Activated CD8-positive, alpha-beta T cell treated with anti-CD3 and anti-CD28 coated beads for 36 hours (primary cell): ENCODE data around the gene HHATL. TPM values are rescaled to one million over a fixed set of nuclear protein-coding genes. Genes with fewer than 3 reads are reported as not detected.

ENCODE experiments used
- ATAC-seq: fragments of 200-7000 bp; cut with Tn5 transposase; one replicate; pipeline ENCODE4 v1.10.0; 2021; ENCODE audit warnings: mild to moderate bottlenecking, moderate library complexity
- CTCF ChIA-PET: fragments of 350-600 bp; sonication (Branson Sonifier 250); formaldehyde crosslinking; loops from one replicate; lab custom pipeline; 2021; ENCODE audit warnings: antibody characterized with exemption; lab: Charles Lee
- POLR2A ChIA-PET: fragments of 350-600 bp; sonication (Branson Sonifier 250); formaldehyde crosslinking; loops from one replicate; lab custom pipeline; 2021; ENCODE audit warnings: antibody characterized with exemption; lab: Charles Lee
- DNase-seq: peaks from one replicate; pipeline ENCODE4 v3.0.0-alpha.2; 2020
- H3K27ac Mint-ChIP-seq: one replicate; pipeline ENCODE4 v1.8.0; 2021; ENCODE audit warnings: mild to moderate bottlenecking, mixed read lengths
- H3K27me3 Mint-ChIP-seq: one replicate; pipeline ENCODE4 v1.8.0; 2021; ENCODE audit warnings: mixed read lengths
- H3K36me3 Mint-ChIP-seq: one replicate; pipeline ENCODE4 v1.8.0; 2021; ENCODE audit warnings: low read depth, mixed read lengths
- H3K4me1 Mint-ChIP-seq: one replicate; pipeline ENCODE4 v1.8.0; 2021; ENCODE audit warnings: low read depth, mixed read lengths
- H3K4me3 Mint-ChIP-seq: one replicate; pipeline ENCODE4 v1.8.0; 2021; ENCODE audit warnings: mild to moderate bottlenecking, moderate library complexity, mixed read lengths
- H3K9me3 Mint-ChIP-seq: one replicate; pipeline ENCODE4 v1.8.0; 2021; ENCODE audit warnings: mixed read lengths
- intact Hi-C: fragments of 100-400 bp; cut with micrococcal nuclease; formaldehyde crosslinking; loops from one replicate; pipeline ENCODE4 v1.10.0; 2022
- total RNA-seq, 2 experiments: library from RNA; stranded (reverse); gene quantifications; one replicate each; pipeline ENCODE4 v1.2.3, GENCODE V29; 2021
- TF ChIP-seq, protein P1 (sequence below): fragments of 200-600 bp; IDR thresholded peaks from one replicate; pipeline ENCODE4 v1.8.0; 2022; ENCODE audit warnings: antibody characterized with exemption, mild to moderate bottlenecking

HHATL gene
- total RNA-seq, 2 experiments from 2014 or later: not detected

DNA sequence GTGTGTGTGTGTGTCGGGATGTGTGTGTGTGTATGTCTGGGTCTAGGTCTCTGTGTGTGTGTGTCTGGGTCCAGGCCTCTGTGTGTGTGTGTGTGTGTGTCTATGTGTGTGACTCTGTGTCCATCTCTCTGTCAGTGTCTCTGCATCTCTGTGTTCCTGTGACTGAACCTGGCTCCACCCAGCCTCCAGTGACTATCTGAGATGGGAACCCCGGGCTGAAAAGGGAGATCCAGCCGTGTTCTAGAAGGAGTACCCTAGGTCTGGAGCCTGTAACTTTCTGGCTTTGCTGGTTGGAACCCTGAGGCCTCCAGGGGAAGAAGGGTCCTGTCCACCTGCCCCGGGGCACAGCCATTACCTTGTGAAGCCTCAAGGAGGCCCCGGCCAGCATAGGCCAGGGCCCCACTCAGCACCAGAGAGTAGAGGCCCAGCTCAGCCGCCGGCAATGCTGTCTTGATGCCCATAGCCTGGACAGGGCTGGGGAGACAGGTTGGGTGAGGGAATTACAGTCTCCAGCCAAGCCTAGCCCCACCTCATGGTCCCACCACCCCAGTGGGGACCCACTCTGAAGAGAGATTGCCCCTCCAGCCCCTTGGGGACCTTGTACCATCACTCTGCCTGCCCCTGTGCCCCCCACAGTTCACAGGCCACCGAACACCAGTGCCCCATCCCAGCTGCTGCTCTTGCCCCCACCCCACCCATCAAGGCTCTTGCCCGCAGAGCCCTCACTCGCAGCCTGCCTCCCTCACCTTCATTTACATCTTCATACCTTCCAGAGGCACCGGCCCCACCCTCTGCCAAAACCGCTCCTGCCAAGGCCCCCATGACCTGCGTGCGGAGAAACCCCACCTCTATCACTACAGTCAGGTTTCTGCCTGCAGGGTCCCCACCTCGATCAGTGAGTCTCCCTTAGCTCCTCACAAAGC, 2.0 kb downstream of the HHATL start:
- POLR2A ChIA-PET: no interaction called here

DNA sequence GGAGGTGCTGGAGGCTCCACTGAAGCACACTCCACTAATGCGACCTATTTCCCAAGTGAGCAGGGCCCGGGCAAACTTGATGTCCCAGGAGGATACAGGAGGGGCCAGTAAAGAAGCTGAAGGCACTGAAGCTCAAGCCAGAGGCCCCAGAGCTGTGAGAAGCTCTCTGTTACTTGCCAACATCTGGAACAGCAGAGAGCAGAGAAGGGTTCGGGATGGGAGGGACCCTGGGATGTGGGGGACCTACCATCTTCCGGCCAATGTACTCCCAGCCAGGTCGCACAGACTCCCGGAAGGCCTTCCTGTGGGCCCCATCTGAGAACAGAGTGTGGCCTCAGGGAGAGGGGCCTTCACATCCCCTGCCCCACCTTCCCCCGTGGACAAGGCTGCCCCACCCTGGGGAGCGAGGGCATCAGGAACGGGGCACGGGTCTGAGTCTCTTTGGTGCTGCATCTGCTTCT, 3.1 kb downstream of the HHATL start:
- H3K36me3 Mint-ChIP-seq: no peaks in the 10 kb centered on the region
- no peak for ATAC-seq
- ChIA-PET POLR2A (interaction anchor here (1.4 kb wide), 1 partner anchor 12 kb away, joined by 3 read pairs; no protein-coding TSS in a partner anchor), CTCF (no interaction called here)
- no peaks in the 10 kb centered on the region for H3K9me3 Mint-ChIP-seq
- H3K4me1 Mint-ChIP-seq: peaks cover 2% of the 10 kb centered on the region
- H3K4me3 Mint-ChIP-seq: no peak overlapping the region
- DNase-seq: no peak
- intact Hi-C loops: no loop called here
- peaks cover 2% of the 10 kb centered on the region for H3K27me3 Mint-ChIP-seq
- no peak overlapping the region for H3K27ac Mint-ChIP-seq
- TF ChIP-seq, protein P1, sequence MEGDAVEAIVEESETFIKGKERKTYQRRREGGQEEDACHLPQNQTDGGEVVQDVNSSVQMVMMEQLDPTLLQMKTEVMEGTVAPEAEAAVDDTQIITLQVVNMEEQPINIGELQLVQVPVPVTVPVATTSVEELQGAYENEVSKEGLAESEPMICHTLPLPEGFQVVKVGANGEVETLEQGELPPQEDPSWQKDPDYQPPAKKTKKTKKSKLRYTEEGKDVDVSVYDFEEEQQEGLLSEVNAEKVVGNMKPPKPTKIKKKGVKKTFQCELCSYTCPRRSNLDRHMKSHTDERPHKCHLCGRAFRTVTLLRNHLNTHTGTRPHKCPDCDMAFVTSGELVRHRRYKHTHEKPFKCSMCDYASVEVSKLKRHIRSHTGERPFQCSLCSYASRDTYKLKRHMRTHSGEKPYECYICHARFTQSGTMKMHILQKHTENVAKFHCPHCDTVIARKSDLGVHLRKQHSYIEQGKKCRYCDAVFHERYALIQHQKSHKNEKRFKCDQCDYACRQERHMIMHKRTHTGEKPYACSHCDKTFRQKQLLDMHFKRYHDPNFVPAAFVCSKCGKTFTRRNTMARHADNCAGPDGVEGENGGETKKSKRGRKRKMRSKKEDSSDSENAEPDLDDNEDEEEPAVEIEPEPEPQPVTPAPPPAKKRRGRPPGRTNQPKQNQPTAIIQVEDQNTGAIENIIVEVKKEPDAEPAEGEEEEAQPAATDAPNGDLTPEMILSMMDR: no peak

More for the DNA sequence above, 2.0 kb downstream of the HHATL start:
- Mint-ChIP-seq H3K4me1 (peaks cover 2% of the 10 kb centered on the region), H3K27ac (no peak overlapping the region), H3K36me3 (no peaks in the 10 kb centered on the region), H3K27me3 (peaks cover 2% of the 10 kb centered on the region), H3K9me3 (no peaks in the 10 kb centered on the region), H3K4me3 (no peak overlapping the region)
- no peak for DNase-seq
- TF ChIP-seq, protein P1: no peak
- CTCF ChIA-PET: no interaction called here
- no peak for ATAC-seq
- intact Hi-C loops: no loop called here

DNA sequence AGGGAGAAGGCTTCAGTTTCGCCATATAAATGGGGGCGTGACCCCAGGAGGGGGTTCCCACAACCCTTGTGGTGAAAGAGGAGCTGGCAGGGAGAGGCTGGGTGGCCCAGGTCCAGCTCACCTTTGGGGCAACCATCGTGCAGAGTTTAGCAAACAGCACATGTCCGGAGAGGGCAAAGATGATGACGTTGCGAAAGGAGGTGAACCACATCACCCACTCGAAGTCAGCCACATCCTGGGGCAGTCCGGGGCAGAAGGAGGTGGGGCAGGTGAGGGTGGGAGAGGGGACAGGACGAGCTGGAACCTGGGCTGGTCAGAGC, 3.7 kb downstream of the HHATL start:
- H3K27me3 Mint-ChIP-seq: peaks cover 2% of the 10 kb centered on the region
- ChIA-PET CTCF (no interaction called here), POLR2A (interaction anchor here (1.4 kb wide), 1 partner anchor 11 kb away, joined by 3 read pairs; no protein-coding TSS in a partner anchor)
- peak; percentile 54 for DNase-seq
- H3K36me3 Mint-ChIP-seq: no peaks in the 10 kb centered on the region
- ATAC-seq: peak; percentile 56
- H3K4me3 Mint-ChIP-seq: no peak overlapping the region
- TF ChIP-seq, protein P1: no peak
- H3K27ac Mint-ChIP-seq: no peak overlapping the region
- H3K4me1 Mint-ChIP-seq: peaks cover 2% of the 10 kb centered on the region
- intact Hi-C loops: no loop called here
- no peaks in the 10 kb centered on the region for H3K9me3 Mint-ChIP-seq

DNA sequence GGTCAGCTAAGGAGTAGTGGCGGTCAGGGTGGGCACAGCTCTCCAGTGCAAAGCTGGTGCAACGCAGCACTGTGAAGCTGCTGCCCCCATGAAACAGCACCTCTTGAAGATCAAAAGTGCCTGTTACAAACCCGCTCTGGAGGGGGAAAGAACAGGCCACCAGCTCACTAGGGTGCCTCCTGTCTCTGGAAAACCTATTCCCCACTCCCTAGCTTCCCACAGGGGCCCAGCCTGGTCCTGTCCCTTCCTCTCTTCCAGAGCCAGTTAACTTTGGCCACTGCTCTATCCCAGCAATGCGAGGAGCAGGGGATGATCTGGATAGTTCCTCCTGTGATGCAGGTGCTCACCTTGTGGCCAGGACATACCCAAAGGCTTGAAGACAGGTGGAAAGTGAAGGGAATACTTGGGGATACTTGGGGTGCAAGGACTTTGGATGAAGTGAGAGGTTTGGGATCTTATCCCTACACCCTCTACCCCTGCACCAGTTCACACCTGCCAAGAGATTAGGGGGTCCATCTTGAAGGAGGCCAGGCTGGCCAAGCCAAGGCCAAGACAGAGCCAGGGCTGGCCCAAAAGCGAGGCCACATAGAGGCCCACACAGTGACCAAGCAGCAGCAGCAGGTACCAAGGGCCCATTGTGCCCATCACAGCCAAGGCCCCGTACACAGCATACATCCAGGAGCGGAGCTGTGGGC, 4.2 kb downstream of the HHATL start:
- Mint-ChIP-seq H3K27me3 (peaks cover 2% of the 10 kb centered on the region), H3K9me3 (no peaks in the 10 kb centered on the region), H3K4me3 (no peak overlapping the region), H3K4me1 (peaks cover 2% of the 10 kb centered on the region), H3K27ac (no peak overlapping the region), H3K36me3 (no peaks in the 10 kb centered on the region)
- DNase-seq (no peak), ATAC-seq (no peak)
- ChIA-PET POLR2A (interaction anchor here (1.4 kb wide), 1 partner anchor 11 kb away, joined by 3 read pairs; no protein-coding TSS in a partner anchor), CTCF (no interaction called here)
- intact Hi-C loops: no loop called here
- TF ChIP-seq, protein P1: no peak
